Heart left ventricle (tissue), 16 donors: ENCODE data around the gene ASCC2. TPM values are rescaled to one million over a fixed set of nuclear protein-coding genes. Genes with fewer than 3 reads are reported as not detected.
A peak's percentile ranks its signal among the peaks of the same experiment; 100 is the strongest.

Source experiments
- ATAC-seq, 4 donors: fragments of 200-7000 bp; cut with Tn5 transposase; one replicate each; pipeline ENCODE4 v1.9.1; 2020 to 2022; ENCODE audit warnings: moderate library complexity in 4 of 4, mild to moderate bottlenecking in 3 of 4, moderate number of reproducible peaks in 1 of 4
- DNase-seq, 5 donors: peaks; one replicate each; pipeline ENCODE4 v3.0.0-alpha.2; 2020
- H3K27ac ChIP-seq, 12 donors: fragments of 200-600 bp; sonication (generic) in 4 of 12; one replicate each; pipeline versions ENCODE4 v1.5.0 to v1.8.0; 2016 to 2022; ENCODE audit warnings: mild to moderate bottlenecking in 2 of 12
- H3K27me3 ChIP-seq, 9 donors: fragments of 200-600 bp; sonication (generic) in 2 of 9; one replicate each; pipeline versions ENCODE4 v1.5.1 to v1.8.0; 2016 to 2022; ENCODE audit warnings: mild to moderate bottlenecking in 3 of 9
- H3K36me3 ChIP-seq, 9 donors: fragments of 200-600 bp; sonication (generic) in 2 of 9; one replicate each; pipeline versions ENCODE4 v1.5.0 to v1.8.0; 2018 to 2022; ENCODE audit warnings: mild to moderate bottlenecking in 2 of 9
- H3K4me1 ChIP-seq, 12 donors: fragments of 200-600 bp; sonication (generic) in 4 of 12; one replicate each; pipeline versions ENCODE4 v1.5.0 to v1.8.0; 2016 to 2022; ENCODE audit warnings: mild to moderate bottlenecking in 3 of 12
- H3K4me3 ChIP-seq, 12 donors: fragments of 200-600 bp; sonication (generic) in 4 of 12; one replicate each; pipeline versions ENCODE4 v1.5.0 to v1.8.0; 2017 to 2022; ENCODE audit warnings: mild to moderate bottlenecking in 9 of 12, moderate library complexity in 4 of 12
- H3K9me3 ChIP-seq, 12 donors: fragments of 200-600 bp; sonication (generic) in 4 of 12; one replicate each; pipeline versions ENCODE4 v1.5.0 to v1.8.0; 2016 to 2022; ENCODE audit warnings: mild to moderate bottlenecking in 1 of 12
- CTCF ChIP-seq, 12 donors: fragments of 200-600 bp; sonication (generic) in 4 of 12; IDR thresholded peaks; one replicate each; pipeline versions ENCODE4 v1.5.0 to v1.8.0; 2018 to 2022; ENCODE audit warnings: antibody characterized with exemption in 12 of 12, mild to moderate bottlenecking in 5 of 12
- POLR2A ChIP-seq, 2 donors: fragments of 450-650 bp; IDR thresholded peaks; one replicate each; pipeline ENCODE4 v1.6.1; 2017; ENCODE audit warnings: antibody characterized with exemption in 2 of 2, mild to moderate bottlenecking in 2 of 2, moderate library complexity in 2 of 2
- WGBS, 4 donors: extraction: QIAGEN DNeasy Blood & Tissue Kit in 2 of 4; methylation state at CpG; one replicate each; pipeline versions ENCODE4 v1.1.5 to v1.1.7; 2013 to 2018; 5-methylcytosine and 5-hydroxymethylcytosine counted together
- intact Hi-C, 10 donors: fragments of 100-400 bp; cut with DNase I; formaldehyde crosslinking; loops; one replicate each; pipeline versions ENCODE4 v1.11.1 to v1.14.2; 2022
- polyA plus RNA-seq, 2 donors: library from polyadenylated mRNA; stranded (reverse); fragments of 200-250 nt; gene quantifications; one replicate each; pipeline ENCODE4 v1.2.3, GENCODE V29; 2013
- total RNA-seq, 9 donors: library from RNA; depleted of rRNA in 2 of 9; stranded (reverse); fragments of >200 nt in 2 of 9; fragmentation: NEBNext Ultra II Directional in 3 of 9; extraction: Animal tissue kit (Norgen Biotek cat#: 25700) in 3 of 9; gene quantifications; one replicate each; pipeline versions ENCODE4 v1.1.0 to v1.2.4, GENCODE V29; 2016 to 2023
- donor health status: ischemic (EF 13 %, LVEDD 7.1; RV severe dilation, severe dysfunction).
- donor health status: healthy with polysubstance abuse.
- donor health status: DM: no; HTN: yes; CAD: no.
- donor health status: DM: no; HTN: no; CAD: no.
- donor health status: ischemic (EF 25% LVEDD 6.9; RV normal size, moderate dysfunction).
- donor health status: ischemic (EF 25% LVEDD 5.7; RV mildly dilated, moderate dysfunction).
- donor health status: healthy.
- donor health status: DM: yes; HTN: yes; CAD: no.
- donor health status: ischemic (EF 35%, LVEDD 5.7; RV mildly dilated, moderate dysfunction).
- donor health status: nonischemic (EF 11% LVEDD 7.7; RV severe dilation, severe dysfunction).
- donor health status: DM: yes; HTN: yes; CAD: no.
- donor health status: PGD.
- donor health status: ischemic (EF 29% LVEDD 5.4; RV normal size, mild dysfunction).
- donor health status: nonischemic (EF 23%, LVEDD 6.1; RV moderate dilation, normal function).

ASCC2 gene
- total and polyA plus RNA-seq, 11 donors, result 23.6 to 77.1 (median 36.7) TPM

GRCh38 chr22:29803190-29803589 lies 34.9 kb downstream of the ASCC2 start:
- intact Hi-C loops, result no loop called here
- ATAC-seq, result no peak
- 96 to 97% (median 97%) methylated on average over 2 of the region's 2 CpGs for WGBS, 4 donors

GRCh38 chr22:29801796-29802195 lies 36.3 kb downstream of the ASCC2 start:
- ATAC-seq (no peak), DNase-seq (no peak)
- H3K36me3 ChIP-seq, result peaks cover 0 to 98% (median 75%) of the 10 kb centered on the region in 9 donors
- no peaks in the 10 kb centered on the region for H3K9me3 ChIP-seq
- peaks cover 5 to 59% (median 29%) of the 10 kb centered on the region in 12 donors for H3K4me1 ChIP-seq
- H3K4me3 ChIP-seq, result no peak overlapping the region
- 66 to 89% (median 81%) methylated on average over 8 of the region's 8 CpGs for WGBS, 4 donors
- H3K27me3 ChIP-seq, result no peaks in the 10 kb centered on the region
- intact Hi-C loops, result no loop called here
- H3K27ac ChIP-seq, result peak overlapping the region in 3 of 12 donors; percentile 13 to 89 (median 46)
- TF ChIP-seq CTCF (IDR thresholded peaks at IDR 0.05), result no peak
- no peak for TF ChIP-seq POLR2A (IDR thresholded peaks at IDR 0.05)

More at GRCh38 chr22:29803190-29803589, 34.9 kb downstream of the ASCC2 start:
- peaks cover 5 to 46% (median 20%) of the 10 kb centered on the region in 12 donors for H3K4me1 ChIP-seq
- H3K27me3 ChIP-seq, result no peaks in the 10 kb centered on the region
- DNase-seq, result peak in 1 of 5 donors; percentile 2
- H3K27ac ChIP-seq, result no peak overlapping the region
- TF ChIP-seq POLR2A (IDR thresholded peaks at IDR 0.05) (no peak), CTCF (IDR thresholded peaks at IDR 0.05) (no peak)
- no peaks in the 10 kb centered on the region for H3K9me3 ChIP-seq
- H3K4me3 ChIP-seq, result no peak overlapping the region
- peaks cover 0 to 100% (median 86%) of the 10 kb centered on the region in 9 donors for H3K36me3 ChIP-seq

- Histone ChIP-seq H3K4me3 (no peak overlapping the region), H3K36me3 (peaks cover 0 to 98% (median 75%) of the 10 kb centered on the region in 9 donors), H3K4me1 (peaks cover 5 to 59% (median 29%) of the 10 kb centered on the region in 12 donors), H3K27me3 (no peaks in the 10 kb centered on the region), H3K9me3 (no peaks in the 10 kb centered on the region), H3K27ac (peak overlapping the region in 3 of 12 donors; percentile 46 to 93 (median 89))
- intact Hi-C loops, result no loop called here
- TF ChIP-seq CTCF (IDR thresholded peaks at IDR 0.05), result no peak
- no peak for TF ChIP-seq POLR2A (IDR thresholded peaks at IDR 0.05)
- 55 to 69% (median 61%) methylated on average over 5 of the region's 5 CpGs for WGBS, 4 donors
- ATAC-seq (no peak), DNase-seq (peak in 1 of 5 donors; percentile 3)
These were observed 36.9 kb downstream of the ASCC2 start for GRCh38 chr22:29801153-29801552.

- Histone ChIP-seq H3K4me3 (peak overlapping the region in 6 of 12 donors; percentile 2 to 28 (median 13)), H3K27me3 (no peaks in the 10 kb centered on the region), H3K4me1 (peaks cover 5 to 54% (median 27%) of the 10 kb centered on the region in 12 donors), H3K36me3 (peaks cover 0 to 98% (median 75%) of the 10 kb centered on the region in 9 donors), H3K9me3 (no peaks in the 10 kb centered on the region), H3K27ac (peak overlapping the region; percentile 81 to 93 (median 87))
- WGBS, 4 donors, result 29 to 62% (median 46%) methylated on average over 3 to 8 of the region's 8 CpGs
- TF ChIP-seq POLR2A (IDR thresholded peaks at IDR 0.05) (peak in 1 of 2 donors; percentile 11), CTCF (IDR thresholded peaks at IDR 0.05) (peak in 3 of 12 donors; percentile 7 to 19 (median 9))
- ATAC-seq, result peak; percentile 92 to 98 (median 98)
- intact Hi-C loops, result loop anchor here in 1 of 10 donors (1.0 kb wide), 1 partner anchor 22 kb away; no protein-coding TSS in a partner anchor
- DNase-seq, result peak; percentile 88 to 96 (median 91)
These were observed 38.8 kb downstream of the ASCC2 start for GRCh38 chr22:29799217-29799680.
